Neural cell (in vitro differentiated cells): Measurements from ENCODE around the gene GPR142.

ENCODE experiments used
- EP300 ChIP-seq: fragments of 450-650 bp; conservative IDR thresholded peaks from 2 replicates; pipeline ENCODE4 v1.6.1; 2014; ENCODE audit warnings: antibody characterized with exemption, mild to moderate bottlenecking, moderate library complexity; ENCODE audit not compliant: poor library complexity, severe bottlenecking
- EZH2 ChIP-seq: fragments of 200-600, 300-800 bp; shearing (Covaris generic), sonication (generic); IDR thresholded peaks from 2 replicates; pipeline ENCODE4 v1.6.1; 2014; ENCODE audit warnings: antibody characterized with exemption, low read length, borderline replicate concordance, mild to moderate bottlenecking; ENCODE audit not compliant: insufficient read depth, poor library complexity, severe bottlenecking
- MXI1 ChIP-seq: fragments of 450-650 bp; conservative IDR thresholded peaks from 2 replicates; pipeline ENCODE4 v1.6.1; 2014; ENCODE audit warnings: antibody characterized with exemption, mild to moderate bottlenecking; ENCODE audit not compliant: poor library complexity, severe bottlenecking
- POLR2AphosphoS5 ChIP-seq: IDR thresholded peaks from 2 replicates; pipeline ENCODE4 v1.6.1; 2012
- RAD21 ChIP-seq: fragments of 450-650 bp; conservative IDR thresholded peaks from 2 replicates; pipeline ENCODE4 v1.6.1; 2014; ENCODE audit warnings: antibody characterized with exemption, mild to moderate bottlenecking, moderate library complexity
- SMC3 ChIP-seq: fragments of 450-650 bp; conservative IDR thresholded peaks from 2 replicates; pipeline ENCODE4 v1.6.1; 2014; ENCODE audit warnings: antibody characterized with exemption, mild to moderate bottlenecking, moderate library complexity; ENCODE audit not compliant: poor library complexity
- TAF1 ChIP-seq: IDR thresholded peaks from 2 replicates; pipeline ENCODE4 v1.6.1; 2012; ENCODE audit warnings: low read depth
- TF ChIP-seq, protein P1 (sequence below): fragments of 450-650 bp; IDR thresholded peaks from 2 replicates; pipeline ENCODE4 v1.5.1; 2014; ENCODE audit warnings: antibody characterized with exemption, mild to moderate bottlenecking, moderate library complexity; ENCODE audit not compliant: poor library complexity, severe bottlenecking
- TF ChIP-seq, protein P2 (sequence below): IDR thresholded peaks from 2 replicates; pipeline ENCODE4 v1.6.1; 2012; ENCODE audit warnings: borderline replicate concordance

DNA sequence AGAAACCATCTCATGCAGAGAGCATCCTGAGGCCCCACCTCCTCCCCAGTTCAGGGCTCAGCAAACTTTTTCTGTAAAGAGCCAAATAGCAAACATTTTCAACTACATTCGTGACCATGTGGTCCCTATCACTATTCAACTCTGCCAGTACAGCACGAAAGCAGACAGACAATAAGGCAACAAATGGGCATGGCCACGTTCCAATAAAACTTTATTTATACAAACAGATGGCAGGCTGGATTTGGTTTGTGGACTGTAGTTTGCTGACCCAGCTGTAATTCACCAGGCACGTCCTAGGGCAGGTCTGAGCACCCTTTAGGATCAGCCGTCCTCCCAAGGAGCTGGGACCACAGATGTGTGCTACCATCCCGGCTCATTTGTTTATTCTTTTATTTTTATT is 37.5 kb downstream of the GPR142 start:
- TF ChIP-seq, protein P1, sequence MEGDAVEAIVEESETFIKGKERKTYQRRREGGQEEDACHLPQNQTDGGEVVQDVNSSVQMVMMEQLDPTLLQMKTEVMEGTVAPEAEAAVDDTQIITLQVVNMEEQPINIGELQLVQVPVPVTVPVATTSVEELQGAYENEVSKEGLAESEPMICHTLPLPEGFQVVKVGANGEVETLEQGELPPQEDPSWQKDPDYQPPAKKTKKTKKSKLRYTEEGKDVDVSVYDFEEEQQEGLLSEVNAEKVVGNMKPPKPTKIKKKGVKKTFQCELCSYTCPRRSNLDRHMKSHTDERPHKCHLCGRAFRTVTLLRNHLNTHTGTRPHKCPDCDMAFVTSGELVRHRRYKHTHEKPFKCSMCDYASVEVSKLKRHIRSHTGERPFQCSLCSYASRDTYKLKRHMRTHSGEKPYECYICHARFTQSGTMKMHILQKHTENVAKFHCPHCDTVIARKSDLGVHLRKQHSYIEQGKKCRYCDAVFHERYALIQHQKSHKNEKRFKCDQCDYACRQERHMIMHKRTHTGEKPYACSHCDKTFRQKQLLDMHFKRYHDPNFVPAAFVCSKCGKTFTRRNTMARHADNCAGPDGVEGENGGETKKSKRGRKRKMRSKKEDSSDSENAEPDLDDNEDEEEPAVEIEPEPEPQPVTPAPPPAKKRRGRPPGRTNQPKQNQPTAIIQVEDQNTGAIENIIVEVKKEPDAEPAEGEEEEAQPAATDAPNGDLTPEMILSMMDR, result no peak
- TF ChIP-seq RAD21 (no peak), TAF1 (no peak), POLR2AphosphoS5 (no peak), MXI1 (no peak), EP300 (no peak), EZH2 (no peak), SMC3 (no peak)
- TF ChIP-seq, protein P2, sequence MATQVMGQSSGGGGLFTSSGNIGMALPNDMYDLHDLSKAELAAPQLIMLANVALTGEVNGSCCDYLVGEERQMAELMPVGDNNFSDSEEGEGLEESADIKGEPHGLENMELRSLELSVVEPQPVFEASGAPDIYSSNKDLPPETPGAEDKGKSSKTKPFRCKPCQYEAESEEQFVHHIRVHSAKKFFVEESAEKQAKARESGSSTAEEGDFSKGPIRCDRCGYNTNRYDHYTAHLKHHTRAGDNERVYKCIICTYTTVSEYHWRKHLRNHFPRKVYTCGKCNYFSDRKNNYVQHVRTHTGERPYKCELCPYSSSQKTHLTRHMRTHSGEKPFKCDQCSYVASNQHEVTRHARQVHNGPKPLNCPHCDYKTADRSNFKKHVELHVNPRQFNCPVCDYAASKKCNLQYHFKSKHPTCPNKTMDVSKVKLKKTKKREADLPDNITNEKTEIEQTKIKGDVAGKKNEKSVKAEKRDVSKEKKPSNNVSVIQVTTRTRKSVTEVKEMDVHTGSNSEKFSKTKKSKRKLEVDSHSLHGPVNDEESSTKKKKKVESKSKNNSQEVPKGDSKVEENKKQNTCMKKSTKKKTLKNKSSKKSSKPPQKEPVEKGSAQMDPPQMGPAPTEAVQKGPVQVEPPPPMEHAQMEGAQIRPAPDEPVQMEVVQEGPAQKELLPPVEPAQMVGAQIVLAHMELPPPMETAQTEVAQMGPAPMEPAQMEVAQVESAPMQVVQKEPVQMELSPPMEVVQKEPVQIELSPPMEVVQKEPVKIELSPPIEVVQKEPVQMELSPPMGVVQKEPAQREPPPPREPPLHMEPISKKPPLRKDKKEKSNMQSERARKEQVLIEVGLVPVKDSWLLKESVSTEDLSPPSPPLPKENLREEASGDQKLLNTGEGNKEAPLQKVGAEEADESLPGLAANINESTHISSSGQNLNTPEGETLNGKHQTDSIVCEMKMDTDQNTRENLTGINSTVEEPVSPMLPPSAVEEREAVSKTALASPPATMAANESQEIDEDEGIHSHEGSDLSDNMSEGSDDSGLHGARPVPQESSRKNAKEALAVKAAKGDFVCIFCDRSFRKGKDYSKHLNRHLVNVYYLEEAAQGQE, result no peak
